ENCODE data around the gene MTCL1.

The MTCL1 gene

GRCh38 chr18:8719192-8719591, 13.8 kb downstream of the MTCL1 start:
- H3K27ac Mint-ChIP-seq = no peak overlapping the region
- H3K9me3 Mint-ChIP-seq = no peaks in the 10 kb centered on the region
- no peaks in the 10 kb centered on the region for H3K4me1 Mint-ChIP-seq
- peaks cover 18% of the 10 kb centered on the region for H3K27me3 Mint-ChIP-seq
- no peak overlapping the region for H3K4me3 Mint-ChIP-seq
- no peaks in the 10 kb centered on the region for H3K36me3 Mint-ChIP-seq

DNA sequence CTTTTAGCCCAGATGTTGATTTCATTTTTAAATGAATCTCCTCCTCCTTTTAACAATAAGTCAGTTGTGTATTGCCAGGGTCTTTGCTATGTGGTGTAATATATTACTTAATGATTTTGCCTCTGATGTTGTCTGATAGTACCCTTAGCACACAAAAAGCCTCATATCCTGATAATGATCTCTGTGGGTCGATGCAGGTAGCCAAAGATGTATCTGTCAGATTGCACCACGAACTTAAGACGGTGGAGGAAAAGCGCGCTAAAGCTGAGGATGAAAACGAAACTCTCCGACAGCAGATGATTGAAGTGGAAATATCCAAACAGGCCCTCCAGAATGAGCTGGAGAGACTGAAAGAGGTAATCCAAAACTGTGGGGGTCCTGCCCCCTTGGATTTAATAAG, 14.8 kb downstream of the MTCL1 start:
- no peaks in the 10 kb centered on the region for H3K4me1 Mint-ChIP-seq
- no peak overlapping the region for H3K4me3 Mint-ChIP-seq
- H3K27me3 Mint-ChIP-seq = peaks cover 17% of the 10 kb centered on the region
- H3K36me3 Mint-ChIP-seq = no peaks in the 10 kb centered on the region
- H3K9me3 Mint-ChIP-seq = no peaks in the 10 kb centered on the region
- no peak overlapping the region for H3K27ac Mint-ChIP-seq

GRCh38 chr18:8721094-8721669, 15.8 kb downstream of the MTCL1 start:
- H3K27ac Mint-ChIP-seq = no peak overlapping the region
- no peaks in the 10 kb centered on the region for H3K9me3 Mint-ChIP-seq
- H3K4me3 Mint-ChIP-seq = no peak overlapping the region
- no peaks in the 10 kb centered on the region for H3K4me1 Mint-ChIP-seq
- no peaks in the 10 kb centered on the region for H3K36me3 Mint-ChIP-seq
- H3K27me3 Mint-ChIP-seq = peaks cover 8% of the 10 kb centered on the region

DNA sequence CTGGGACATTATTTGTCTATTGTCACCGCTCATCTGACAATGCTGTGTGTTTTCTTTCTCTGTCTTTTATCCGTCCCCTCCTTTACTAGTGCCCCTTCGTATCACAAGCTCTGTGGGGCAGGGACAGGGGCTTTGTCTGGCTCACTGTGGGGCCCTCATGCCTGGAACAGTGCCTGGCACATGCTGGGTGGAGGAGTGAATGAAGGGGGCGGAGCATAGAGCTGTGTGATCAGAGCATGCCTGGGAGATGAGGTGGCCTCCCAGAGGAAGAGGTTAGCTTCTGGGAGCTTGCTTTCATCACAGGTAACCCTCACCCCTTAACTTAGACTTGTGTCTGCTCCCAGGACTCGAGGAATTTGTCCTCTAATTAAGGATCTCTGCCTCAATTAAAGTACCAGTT, 16.4 kb downstream of the MTCL1 start:
- H3K36me3 Mint-ChIP-seq = no peaks in the 10 kb centered on the region
- H3K4me3 Mint-ChIP-seq = no peak overlapping the region
- no peak overlapping the region for H3K27ac Mint-ChIP-seq
- no peaks in the 10 kb centered on the region for H3K4me1 Mint-ChIP-seq
- no peaks in the 10 kb centered on the region for H3K9me3 Mint-ChIP-seq
- peaks cover 4% of the 10 kb centered on the region for H3K27me3 Mint-ChIP-seq

GRCh38 chr18:8722946-8723820, 17.8 kb downstream of the MTCL1 start:
- H3K9me3 Mint-ChIP-seq = no peaks in the 10 kb centered on the region
- H3K36me3 Mint-ChIP-seq = no peaks in the 10 kb centered on the region

DNA sequence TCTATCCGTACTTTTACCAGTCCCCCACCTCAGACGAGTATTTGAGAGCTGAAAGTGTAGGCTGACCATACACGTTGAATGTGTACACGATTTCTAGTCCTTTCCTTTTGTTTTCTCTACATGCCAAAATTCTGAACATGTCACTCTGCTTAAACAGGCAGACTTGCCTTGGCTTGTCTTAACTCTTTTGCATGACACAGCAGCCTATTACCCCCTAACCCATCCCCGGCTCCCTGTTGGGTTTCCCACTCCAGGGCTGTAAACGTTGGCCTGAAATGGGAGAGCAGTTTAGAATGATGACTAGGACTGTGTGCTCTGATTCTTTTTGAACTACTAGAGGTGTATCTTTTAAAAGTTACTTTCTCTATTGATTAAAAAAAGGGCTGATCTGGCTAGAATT, 19.1 kb downstream of the MTCL1 start:
- Mint-ChIP-seq H3K27ac (no peak overlapping the region), H3K9me3 (no peaks in the 10 kb centered on the region), H3K4me3 (no peak overlapping the region), H3K36me3 (no peaks in the 10 kb centered on the region), H3K4me1 (no peaks in the 10 kb centered on the region), H3K27me3 (no peaks in the 10 kb centered on the region)

More at GRCh38 chr18:8722946-8723820, 17.8 kb downstream of the MTCL1 start:
- no peaks in the 10 kb centered on the region for H3K27me3 Mint-ChIP-seq
- H3K27ac Mint-ChIP-seq = no peak overlapping the region
- no peak overlapping the region for H3K4me3 Mint-ChIP-seq
- H3K4me1 Mint-ChIP-seq = no peaks in the 10 kb centered on the region

DNA sequence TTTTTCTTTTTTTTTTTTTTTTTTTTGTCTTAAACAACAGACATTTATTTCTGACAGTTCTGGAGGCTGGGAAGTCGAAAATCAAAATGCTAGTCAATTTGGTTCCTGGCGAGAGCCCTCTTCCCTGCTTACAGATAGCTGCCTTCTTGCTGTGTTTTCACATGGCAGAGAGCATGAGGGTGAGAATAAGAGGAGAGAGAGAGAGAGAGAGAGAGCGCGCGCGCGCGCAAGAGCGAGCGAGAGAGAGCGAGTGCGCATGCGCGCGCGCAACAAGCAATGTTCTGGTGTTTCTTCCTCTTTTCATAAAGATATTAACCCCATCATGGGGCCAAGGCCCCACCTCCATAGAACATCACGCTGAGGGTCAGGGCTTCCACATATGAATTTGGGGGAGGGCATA, 20.9 kb downstream of the MTCL1 start:
- H3K4me1 Mint-ChIP-seq = no peaks in the 10 kb centered on the region
- H3K9me3 Mint-ChIP-seq = no peaks in the 10 kb centered on the region
- no peak overlapping the region for H3K27ac Mint-ChIP-seq
- H3K4me3 Mint-ChIP-seq = no peak overlapping the region
- H3K36me3 Mint-ChIP-seq = no peaks in the 10 kb centered on the region
- H3K27me3 Mint-ChIP-seq = no peaks in the 10 kb centered on the region

- Mint-ChIP-seq H3K9me3 (no peaks in the 10 kb centered on the region), H3K27me3 (no peaks in the 10 kb centered on the region), H3K36me3 (no peaks in the 10 kb centered on the region), H3K4me3 (no peak overlapping the region), H3K27ac (no peak overlapping the region), H3K4me1 (no peaks in the 10 kb centered on the region)
Observed at GRCh38 chr18:8726963-8727705, 21.8 kb downstream of the MTCL1 start.

DNA sequence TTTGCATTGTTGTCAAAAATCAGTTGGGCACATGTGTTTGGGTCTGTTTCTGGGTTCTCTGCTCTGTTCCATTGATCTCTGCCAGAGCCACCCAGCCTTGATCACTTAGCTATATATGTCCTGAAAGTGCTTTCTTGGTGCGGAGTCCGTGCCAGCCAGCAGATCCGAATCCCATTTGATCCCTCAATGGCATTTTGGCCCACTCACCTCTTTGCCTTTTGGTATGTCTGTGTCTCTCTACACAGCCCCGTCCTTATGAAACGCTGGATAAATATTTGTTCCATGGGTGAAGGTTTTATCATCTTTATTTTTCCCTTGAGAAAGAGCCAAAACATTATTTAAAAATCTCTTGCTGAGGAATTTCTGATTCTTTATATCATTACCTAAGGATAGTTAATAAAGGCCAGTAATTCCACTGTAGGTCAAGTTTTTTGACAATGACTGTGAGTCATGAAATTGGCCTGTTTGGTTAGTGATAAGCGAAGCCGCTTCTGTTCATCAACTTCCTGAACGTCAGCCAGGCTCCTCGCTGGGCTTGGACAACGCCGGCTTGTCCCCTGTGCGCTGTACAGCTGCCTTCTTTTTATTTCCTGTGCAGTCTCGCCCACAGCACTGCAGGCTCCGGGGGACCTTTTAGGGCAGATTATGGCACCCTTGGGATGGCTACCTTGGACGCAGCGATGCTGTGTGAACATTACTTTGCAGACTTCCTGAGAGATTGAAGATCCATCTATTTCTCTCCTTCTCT, 24.9 kb downstream of the MTCL1 start:
- peaks cover 3% of the 10 kb centered on the region for H3K27me3 Mint-ChIP-seq
- no peaks in the 10 kb centered on the region for H3K36me3 Mint-ChIP-seq
- no peak overlapping the region for H3K27ac Mint-ChIP-seq
- H3K9me3 Mint-ChIP-seq = no peaks in the 10 kb centered on the region
- H3K4me1 Mint-ChIP-seq = no peaks in the 10 kb centered on the region
- H3K4me3 Mint-ChIP-seq = no peak overlapping the region

DNA sequence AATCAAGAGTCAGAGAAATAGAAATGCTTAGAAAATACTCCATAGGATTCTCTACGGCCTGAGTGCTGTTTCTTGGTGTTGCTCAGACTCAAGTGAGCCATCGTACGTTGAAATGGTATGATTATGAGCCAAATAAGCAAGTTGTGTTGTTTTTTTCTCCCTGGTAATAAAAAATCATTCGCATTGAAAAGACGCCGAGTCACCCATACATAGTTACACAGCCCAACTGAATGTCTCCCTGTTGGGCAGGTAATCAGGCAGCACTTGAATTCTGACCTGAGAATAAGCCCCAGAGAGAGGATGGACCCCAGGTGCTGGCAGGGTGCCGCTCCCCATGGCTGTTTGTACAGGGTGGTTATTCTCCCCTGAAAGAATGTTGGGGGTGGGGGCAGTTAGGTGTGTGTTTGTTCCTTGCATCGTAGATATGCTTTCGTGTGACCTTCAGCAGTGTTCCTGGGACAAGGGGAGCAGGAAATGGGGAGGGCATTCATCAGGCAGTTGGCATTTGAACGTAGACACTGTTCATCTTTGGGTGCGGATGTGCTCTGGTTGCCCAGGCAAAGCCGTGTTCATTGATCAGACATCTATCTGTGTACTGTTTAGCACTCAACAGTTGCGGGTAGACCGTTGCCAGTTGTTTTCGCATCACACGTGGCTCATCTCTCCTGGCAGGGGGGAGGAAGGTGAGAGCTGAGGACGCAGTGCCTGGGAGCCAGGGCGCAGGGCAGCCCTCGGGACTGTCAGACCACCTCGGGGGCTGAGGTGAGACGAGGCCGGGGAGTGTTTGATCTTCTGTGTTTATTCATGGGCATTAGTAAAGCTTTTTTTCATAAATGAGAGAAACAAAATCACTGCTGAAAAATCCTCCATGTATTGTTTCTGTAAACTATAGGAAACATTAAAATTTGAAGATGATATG, 27.3 kb downstream of the MTCL1 start:
- Mint-ChIP-seq H3K36me3 (no peaks in the 10 kb centered on the region), H3K27ac (no peak overlapping the region), H3K27me3 (peaks cover 4% of the 10 kb centered on the region), H3K4me1 (no peaks in the 10 kb centered on the region), H3K9me3 (no peaks in the 10 kb centered on the region), H3K4me3 (no peak overlapping the region)

DNA sequence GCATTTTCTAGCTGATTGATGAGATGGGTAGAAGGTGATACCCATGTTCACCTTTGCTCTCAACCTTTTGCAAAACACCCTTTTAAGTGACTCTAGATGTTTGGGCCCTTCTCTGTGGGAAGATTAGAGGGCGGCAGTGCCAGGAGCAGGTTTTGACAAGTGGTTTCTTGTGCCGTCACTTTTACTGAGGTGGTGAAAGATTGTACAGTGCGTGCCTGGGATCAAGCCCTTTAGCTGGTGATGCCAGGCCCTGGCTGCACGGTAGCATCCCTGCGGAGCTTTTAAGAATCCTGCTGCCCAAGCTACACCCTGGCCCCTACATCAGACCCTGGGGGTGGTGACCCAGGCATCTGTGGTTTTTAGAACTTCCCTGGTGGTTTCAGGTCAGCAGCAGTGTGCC, 29.1 kb downstream of the MTCL1 start:
- Mint-ChIP-seq H3K4me1 (no peaks in the 10 kb centered on the region), H3K27me3 (peaks cover 4% of the 10 kb centered on the region), H3K27ac (no peak overlapping the region), H3K4me3 (no peak overlapping the region), H3K9me3 (no peaks in the 10 kb centered on the region), H3K36me3 (peaks cover 2% of the 10 kb centered on the region)

DNA sequence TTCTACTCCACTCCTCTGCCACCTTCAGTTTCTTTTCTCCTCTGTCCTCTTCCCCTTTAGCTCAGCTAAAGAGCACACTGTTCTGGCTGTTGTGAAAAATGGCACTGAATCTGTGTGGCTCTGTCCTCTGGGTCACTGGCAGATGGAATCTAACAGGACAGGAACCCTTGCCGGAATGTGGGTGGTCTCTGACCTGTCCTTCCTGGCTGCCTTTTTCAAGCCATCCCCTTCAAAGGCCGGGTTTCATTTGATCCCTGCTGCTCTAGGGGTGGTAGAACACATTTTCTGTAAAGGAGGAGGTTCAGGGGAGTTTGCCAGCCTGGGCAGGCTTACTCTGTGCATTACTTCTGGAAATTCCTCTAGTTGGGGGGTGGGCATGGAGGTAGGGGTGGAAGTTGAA, 29.9 kb downstream of the MTCL1 start:
- H3K9me3 Mint-ChIP-seq = no peaks in the 10 kb centered on the region
- no peak overlapping the region for H3K4me3 Mint-ChIP-seq
- peaks cover 4% of the 10 kb centered on the region for H3K27me3 Mint-ChIP-seq
- no peaks in the 10 kb centered on the region for H3K4me1 Mint-ChIP-seq
- H3K27ac Mint-ChIP-seq = no peak overlapping the region
- H3K36me3 Mint-ChIP-seq = peaks cover 2% of the 10 kb centered on the region

DNA sequence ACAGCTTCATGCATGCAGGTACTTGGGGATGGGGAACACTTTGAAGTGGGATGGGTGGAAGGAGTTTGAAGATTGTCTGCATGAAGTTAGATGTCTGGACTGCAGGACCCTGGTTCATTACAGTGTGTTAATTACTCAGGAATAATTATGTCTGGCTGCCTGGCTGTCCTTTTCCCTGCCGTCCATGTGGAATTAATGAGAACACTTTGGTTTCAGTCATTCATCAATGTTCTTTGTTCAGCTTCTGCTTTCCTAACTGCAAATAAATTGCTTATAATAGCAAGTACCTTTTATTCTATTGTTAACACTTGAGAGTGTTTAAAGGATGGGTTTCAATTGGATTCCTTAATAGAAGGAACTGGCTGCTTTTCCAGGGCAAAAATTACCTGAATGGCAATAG, 35.8 kb downstream of the MTCL1 start:
- no peak overlapping the region for H3K27ac Mint-ChIP-seq
- H3K36me3 Mint-ChIP-seq = peaks cover 4% of the 10 kb centered on the region
- peaks cover 5% of the 10 kb centered on the region for H3K9me3 Mint-ChIP-seq
- H3K4me3 Mint-ChIP-seq = no peak overlapping the region
- peaks cover 46% of the 10 kb centered on the region for H3K4me1 Mint-ChIP-seq
- H3K27me3 Mint-ChIP-seq = peaks cover 2% of the 10 kb centered on the region

- peaks cover 48% of the 10 kb centered on the region for H3K4me1 Mint-ChIP-seq
- peaks cover 4% of the 10 kb centered on the region for H3K36me3 Mint-ChIP-seq
- H3K27me3 Mint-ChIP-seq = no peaks in the 10 kb centered on the region
- H3K4me3 Mint-ChIP-seq = no peak overlapping the region
- H3K9me3 Mint-ChIP-seq = peaks cover 5% of the 10 kb centered on the region
- no peak overlapping the region for H3K27ac Mint-ChIP-seq
Observed at GRCh38 chr18:8741532-8741931, 36.2 kb downstream of the MTCL1 start.
